Stimulated activated memory B cell treated with anti-CD40 and anti-IgM and Interleukin-4, amounts not matched to agents 10 μg/mL and 1 μg/mL and 100 μg/mL, for 72 hours (primary cell): ENCODE results near the gene H3-3A.
"Not testable (repeated sequence)": the region's sequence is repeated elsewhere in the genome, so short reads cannot be mapped to it uniquely, and the experiment has no call there.

Experiments
- ATAC-seq: fragments of 150-1000 bp; cut with Tn5 transposase; 2 replicates; pipeline ENCODE4 v1.10.0; 2021
- H3K27ac Mint-ChIP-seq: one replicate; pipeline ENCODE4 v1.8.0; 2022; ENCODE audit warnings: mild to moderate bottlenecking, mixed read lengths
- H3K27me3 Mint-ChIP-seq: one replicate; pipeline ENCODE4 v1.8.0; 2022; ENCODE audit warnings: mixed read lengths
- H3K36me3 Mint-ChIP-seq: one replicate; pipeline ENCODE4 v1.8.0; 2022; ENCODE audit warnings: mixed read lengths
- H3K4me1 Mint-ChIP-seq: one replicate; pipeline ENCODE4 v1.8.0; 2022; ENCODE audit warnings: mixed read lengths
- H3K4me3 Mint-ChIP-seq: one replicate; pipeline ENCODE4 v1.8.0; 2022; ENCODE audit warnings: mild to moderate bottlenecking, moderate library complexity, mixed read lengths
- H3K9me3 Mint-ChIP-seq: one replicate; pipeline ENCODE4 v1.8.0; 2022; ENCODE audit warnings: mixed read lengths

The H3-3A gene

GRCh38 chr1:226092048-226092820 lies 29.7 kb downstream of the H3-3A start:
- not testable (repeated sequence) for H3K9me3 Mint-ChIP-seq, H3K4me3 Mint-ChIP-seq

DNA sequence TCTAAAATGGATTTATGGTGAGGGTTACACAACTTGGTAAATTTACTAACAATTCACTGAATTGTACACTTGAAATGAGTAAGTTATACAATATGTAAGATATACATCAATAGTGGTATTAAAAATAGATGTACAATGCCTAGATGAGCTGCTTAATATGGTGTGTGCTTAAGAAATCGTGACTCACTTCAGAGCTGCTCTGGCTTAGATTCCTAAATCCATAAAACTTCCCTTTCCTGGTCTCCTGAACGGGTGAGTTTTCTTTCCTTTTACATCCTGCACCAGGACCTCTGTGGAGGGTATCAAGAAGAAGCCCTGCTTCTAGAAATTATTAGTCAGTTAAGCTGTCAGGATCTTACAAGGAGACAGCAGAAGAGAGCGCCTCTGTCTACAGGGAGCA lies 30.4 kb downstream of the H3-3A start:
- no peaks in the 10 kb centered on the region for H3K9me3 Mint-ChIP-seq
- H3K27me3 Mint-ChIP-seq, result no peaks in the 10 kb centered on the region
- no peak overlapping the region for H3K4me3 Mint-ChIP-seq
- ATAC-seq, result no peak
- no peak overlapping the region for H3K27ac Mint-ChIP-seq
- no peaks in the 10 kb centered on the region for H3K4me1 Mint-ChIP-seq
- no peaks in the 10 kb centered on the region for H3K36me3 Mint-ChIP-seq

More at GRCh38 chr1:226092048-226092820, 29.7 kb downstream of the H3-3A start:
- H3K27ac Mint-ChIP-seq, ATAC-seq, H3K4me1 Mint-ChIP-seq, H3K36me3 Mint-ChIP-seq, H3K27me3 Mint-ChIP-seq: not testable (repeated sequence)

DNA sequence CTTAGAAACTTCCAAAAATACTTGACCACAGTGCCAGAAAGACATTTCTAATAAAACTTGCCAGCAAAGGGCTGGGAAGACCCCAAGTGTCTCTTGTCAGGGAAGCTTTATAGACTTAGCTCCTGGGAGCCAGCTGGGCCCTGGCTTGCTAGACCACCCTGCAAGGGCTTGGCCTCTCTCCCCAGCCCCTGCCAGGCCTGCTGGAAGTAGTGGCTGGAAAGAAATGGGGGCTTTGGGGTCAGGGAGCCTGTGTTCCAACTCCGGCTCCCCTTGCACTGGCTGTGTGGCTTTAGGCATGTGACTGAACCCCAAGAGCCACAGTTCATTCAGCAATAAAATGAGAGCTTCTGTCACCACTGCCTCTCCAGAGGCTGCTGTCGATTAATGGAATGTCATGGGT lies 31.1 kb downstream of the H3-3A start:
- H3K4me3 Mint-ChIP-seq, result no peak overlapping the region
- no peaks in the 10 kb centered on the region for H3K9me3 Mint-ChIP-seq
- no peak overlapping the region for H3K27ac Mint-ChIP-seq
- H3K27me3 Mint-ChIP-seq, result no peaks in the 10 kb centered on the region
- ATAC-seq, result no peak
- no peaks in the 10 kb centered on the region for H3K4me1 Mint-ChIP-seq
- no peaks in the 10 kb centered on the region for H3K36me3 Mint-ChIP-seq

GRCh38 chr1:226094451-226094850 lies 31.9 kb downstream of the H3-3A start:
- no peaks in the 10 kb centered on the region for H3K36me3 Mint-ChIP-seq
- H3K27ac Mint-ChIP-seq, result no peak overlapping the region
- no peak for ATAC-seq
- no peak overlapping the region for H3K4me3 Mint-ChIP-seq
- no peaks in the 10 kb centered on the region for H3K4me1 Mint-ChIP-seq
- H3K9me3 Mint-ChIP-seq, result no peaks in the 10 kb centered on the region
- H3K27me3 Mint-ChIP-seq, result no peaks in the 10 kb centered on the region

DNA sequence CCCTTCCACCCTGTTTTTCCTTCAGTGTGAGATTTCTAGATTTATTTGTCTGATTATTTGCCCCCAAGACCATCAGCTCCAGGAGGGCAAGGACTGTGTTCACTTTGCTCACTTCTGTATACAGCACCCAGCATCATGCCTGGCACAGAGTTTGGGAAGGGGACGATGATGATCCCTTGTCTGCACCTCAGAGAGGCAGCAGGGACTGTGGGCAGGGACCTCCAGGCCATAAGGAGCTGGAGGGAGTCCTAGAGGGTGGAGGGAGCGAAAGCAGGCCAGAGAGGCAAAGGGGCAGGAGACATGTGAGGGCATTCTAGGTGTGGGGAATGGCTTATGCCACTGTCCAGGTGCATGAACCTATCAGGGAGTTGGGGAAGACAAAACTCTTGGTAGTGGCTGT lies 32.8 kb downstream of the H3-3A start:
- H3K36me3 Mint-ChIP-seq, result no peaks in the 10 kb centered on the region
- H3K4me3 Mint-ChIP-seq, result no peak overlapping the region

DNA sequence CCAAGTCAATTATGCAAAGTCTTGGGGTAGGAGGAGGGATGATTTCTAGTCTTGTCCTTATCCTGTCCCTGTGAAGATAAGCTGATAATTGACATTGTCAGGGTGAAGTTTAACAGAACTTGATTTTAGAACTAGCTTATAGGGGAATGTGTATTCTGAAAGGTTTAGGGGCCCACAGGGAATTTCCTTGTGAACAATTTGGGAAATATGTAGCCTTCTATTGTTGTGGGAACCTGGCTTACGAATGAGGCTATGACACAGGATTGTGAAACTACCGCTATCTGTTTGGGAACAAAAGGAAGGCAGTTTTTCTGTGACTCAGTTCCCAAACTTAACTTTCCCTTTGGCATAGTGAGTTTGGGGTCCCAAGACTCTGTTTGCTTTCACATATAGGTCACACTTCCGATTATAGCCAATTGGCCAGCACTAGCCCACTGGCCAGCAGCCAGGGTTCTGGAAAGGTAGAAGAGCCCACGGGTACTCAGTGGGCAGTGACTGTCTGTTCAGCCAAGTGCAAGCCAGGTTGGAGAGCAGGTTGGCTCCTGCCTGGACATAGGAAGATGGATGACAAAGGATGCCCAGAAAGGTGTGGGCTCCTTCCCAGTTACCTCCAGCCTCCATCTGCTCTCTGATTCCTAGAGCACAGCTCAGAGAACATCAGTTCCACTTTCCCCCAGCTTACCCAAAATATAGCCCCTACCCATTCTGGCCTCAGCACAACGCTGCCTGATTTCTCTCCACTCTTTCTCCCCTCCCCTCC lies 35.5 kb downstream of the H3-3A start:
- Mint-ChIP-seq H3K27me3 (no peaks in the 10 kb centered on the region), H3K9me3 (no peaks in the 10 kb centered on the region), H3K36me3 (no peaks in the 10 kb centered on the region)

More for the DNA sequence above, 32.8 kb downstream of the H3-3A start:
- Mint-ChIP-seq H3K27ac (no peak overlapping the region), H3K9me3 (no peaks in the 10 kb centered on the region), H3K4me1 (peaks cover 5% of the 10 kb centered on the region), H3K27me3 (no peaks in the 10 kb centered on the region)
- no peak for ATAC-seq

GRCh38 chr1:226098870-226099835 lies 36.6 kb downstream of the H3-3A start:
- no peak overlapping the region for H3K4me3 Mint-ChIP-seq
- H3K27ac Mint-ChIP-seq, result no peak overlapping the region
- H3K9me3 Mint-ChIP-seq, result no peaks in the 10 kb centered on the region
- no peaks in the 10 kb centered on the region for H3K36me3 Mint-ChIP-seq
- H3K27me3 Mint-ChIP-seq, result no peaks in the 10 kb centered on the region
- no peak for ATAC-seq
- H3K4me1 Mint-ChIP-seq, result peaks cover 15% of the 10 kb centered on the region

More for the DNA sequence above, 35.5 kb downstream of the H3-3A start:
- ATAC-seq, result no peak
- Mint-ChIP-seq H3K4me1 (peaks cover 15% of the 10 kb centered on the region), H3K4me3 (no peak overlapping the region), H3K27ac (no peak overlapping the region)

DNA sequence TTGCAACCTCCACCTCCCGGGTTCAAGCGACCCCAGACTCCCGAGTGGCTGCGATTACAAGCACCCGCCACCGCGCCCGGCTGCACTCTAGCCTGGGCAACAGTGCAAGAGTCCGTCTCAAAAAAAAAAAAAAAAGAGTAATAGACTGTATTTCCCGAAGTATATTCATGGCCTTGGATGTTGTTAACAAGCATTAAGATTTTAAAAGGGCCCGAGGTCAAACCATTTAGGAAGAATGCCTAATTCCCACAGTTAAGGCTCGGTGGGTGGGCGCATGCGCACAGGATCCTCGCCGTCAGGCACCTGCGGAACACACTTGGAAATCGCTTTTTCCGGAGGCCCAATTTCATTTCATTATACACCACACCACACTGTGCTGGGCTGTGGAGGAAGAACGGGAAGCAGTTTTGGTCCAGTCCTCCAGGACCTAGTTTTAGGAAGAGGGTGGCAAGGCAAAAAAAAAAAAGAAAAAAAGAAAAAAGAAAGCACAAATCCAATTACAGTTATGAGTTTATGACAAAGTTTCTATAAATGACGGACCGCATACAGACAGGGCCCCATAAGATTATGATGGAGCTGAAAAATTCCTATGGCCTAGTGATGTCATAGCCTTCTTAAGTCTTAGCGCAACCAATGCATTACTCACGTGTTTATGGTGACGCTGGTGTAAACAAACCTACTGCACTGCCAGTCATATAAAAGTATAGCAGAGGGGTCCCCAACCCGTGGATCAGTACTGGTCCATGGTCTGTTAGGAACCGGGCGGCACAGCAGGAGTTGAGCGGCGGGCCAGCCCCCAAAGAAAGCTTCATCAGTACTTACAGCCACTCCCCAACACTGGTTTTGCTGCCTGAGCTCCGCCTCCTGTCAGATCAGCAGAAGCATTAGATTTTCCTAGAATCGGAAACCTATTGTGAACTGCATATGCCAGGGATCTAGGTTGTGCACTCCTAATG lies 38.2 kb downstream of the H3-3A start:
- H3K4me1 Mint-ChIP-seq, result peaks cover 15% of the 10 kb centered on the region
- no peaks in the 10 kb centered on the region for H3K9me3 Mint-ChIP-seq
- H3K4me3 Mint-ChIP-seq, result peak overlapping the region; percentile 88
- peak; percentile 62 for ATAC-seq
- no peaks in the 10 kb centered on the region for H3K27me3 Mint-ChIP-seq
- no peaks in the 10 kb centered on the region for H3K36me3 Mint-ChIP-seq
- H3K27ac Mint-ChIP-seq, result peak overlapping the region; percentile 64

GRCh38 chr1:226104671-226105121 lies 42.2 kb downstream of the H3-3A start:
- ATAC-seq, result no peak
- Mint-ChIP-seq H3K36me3 (no peaks in the 10 kb centered on the region), H3K4me1 (peaks cover 35% of the 10 kb centered on the region), H3K27me3 (no peaks in the 10 kb centered on the region), H3K4me3 (no peak overlapping the region), H3K9me3 (no peaks in the 10 kb centered on the region), H3K27ac (no peak overlapping the region)

DNA sequence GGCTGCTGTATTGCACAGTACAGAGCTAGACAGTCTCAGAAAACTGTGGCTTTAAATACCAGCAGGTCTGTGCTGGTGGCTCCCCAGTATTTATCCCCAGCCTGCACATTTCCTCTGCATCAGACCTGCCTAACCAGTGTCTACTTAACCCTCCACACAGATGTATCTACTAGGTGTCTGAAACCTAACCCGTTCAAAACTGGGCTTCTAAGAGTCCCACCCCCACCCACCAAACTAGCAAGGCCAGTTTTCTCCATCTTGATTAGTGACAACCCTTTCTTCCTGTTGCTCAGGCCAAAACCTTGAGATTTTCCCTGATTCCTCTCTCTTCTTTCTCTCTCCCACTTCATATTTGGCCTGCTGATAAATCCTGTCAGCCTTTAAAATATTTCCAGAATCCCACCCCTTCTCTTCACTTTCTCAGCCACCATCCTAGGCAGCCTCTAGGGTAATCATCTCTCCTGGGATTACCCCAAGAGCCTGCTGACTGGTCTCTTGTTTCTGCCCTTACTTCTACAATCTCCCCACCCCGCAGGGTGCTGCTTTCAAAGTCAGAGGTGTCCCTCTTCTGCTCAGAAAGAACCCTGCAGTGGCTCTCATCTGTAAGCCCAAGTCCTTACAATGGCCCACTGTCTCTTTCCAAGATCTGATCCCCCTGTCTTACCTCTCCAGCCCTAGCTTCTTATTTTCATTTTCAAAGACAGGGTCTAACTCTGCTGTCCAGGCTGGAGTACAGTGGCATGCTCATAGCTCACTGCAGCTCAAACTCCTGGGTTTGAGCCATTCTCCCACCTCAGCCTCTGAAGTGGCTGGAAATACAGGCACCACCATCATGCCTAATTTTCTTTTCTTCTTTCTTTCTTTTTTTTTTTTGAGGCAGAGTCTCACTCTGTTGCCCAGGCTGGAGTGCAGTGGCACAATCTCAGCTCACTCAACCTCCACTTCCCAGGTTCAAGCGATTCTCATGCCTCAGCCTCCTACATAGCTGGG lies 45.2 kb downstream of the H3-3A start:
- Mint-ChIP-seq H3K27me3 (no peaks in the 10 kb centered on the region), H3K9me3 (no peaks in the 10 kb centered on the region), H3K36me3 (no peaks in the 10 kb centered on the region), H3K4me3 (no peak overlapping the region), H3K4me1 (peaks cover 43% of the 10 kb centered on the region), H3K27ac (peak overlapping the region; percentile 54)
- no peak for ATAC-seq

DNA sequence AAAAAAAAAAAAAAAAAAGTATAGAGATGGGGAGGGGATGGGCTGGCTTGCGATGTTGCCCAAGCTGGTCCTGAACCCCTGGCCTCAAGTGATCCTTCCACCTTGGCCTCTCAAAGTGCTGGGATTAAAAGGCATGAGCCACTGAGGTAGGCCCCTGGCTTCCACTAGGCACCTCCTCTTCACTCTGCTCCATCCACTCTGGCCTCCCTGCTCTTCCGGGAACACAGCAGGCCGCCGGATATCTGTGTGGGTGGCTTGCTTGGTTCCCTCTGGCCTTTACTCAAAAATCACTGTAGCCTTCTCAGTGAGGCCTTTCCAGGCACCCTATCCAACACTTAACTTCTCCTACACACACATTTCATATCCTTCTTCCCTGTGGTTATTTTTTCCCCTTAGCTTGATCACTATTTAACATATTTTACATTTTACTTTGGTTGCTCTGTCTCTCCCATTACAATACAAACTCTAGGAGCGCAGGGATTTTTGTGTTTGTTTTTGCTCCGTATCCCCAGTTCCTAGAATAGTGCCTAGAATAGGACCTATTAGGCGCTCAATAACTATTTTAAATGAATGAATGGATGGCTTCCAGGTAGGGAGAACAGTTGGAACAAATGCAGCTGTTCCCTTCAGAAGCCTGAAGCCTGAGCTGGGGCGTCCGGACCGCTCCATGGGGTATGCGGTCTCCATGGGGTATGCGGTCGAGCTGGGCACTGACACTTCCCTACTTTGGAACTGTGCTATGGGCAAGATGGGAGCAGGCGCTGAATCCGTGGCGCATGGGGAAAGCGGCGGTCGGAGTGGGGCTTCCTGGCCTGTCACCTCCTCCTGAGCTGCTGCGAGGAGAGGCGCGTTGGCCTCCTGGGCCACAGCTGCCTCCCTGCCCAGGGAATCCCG lies 46.7 kb downstream of the H3-3A start:
- H3K4me1 Mint-ChIP-seq, result peaks cover 45% of the 10 kb centered on the region
- no peaks in the 10 kb centered on the region for H3K36me3 Mint-ChIP-seq
- peak overlapping the region; percentile 89 for H3K27ac Mint-ChIP-seq
- H3K9me3 Mint-ChIP-seq, result no peaks in the 10 kb centered on the region
- peak overlapping the region; percentile 88 for H3K4me3 Mint-ChIP-seq
- ATAC-seq, result no peak
- no peaks in the 10 kb centered on the region for H3K27me3 Mint-ChIP-seq

- Mint-ChIP-seq H3K36me3 (no peaks in the 10 kb centered on the region), H3K27ac (peak overlapping the region; percentile 89), H3K9me3 (no peaks in the 10 kb centered on the region), H3K27me3 (no peaks in the 10 kb centered on the region), H3K4me1 (peaks cover 45% of the 10 kb centered on the region), H3K4me3 (peak overlapping the region; percentile 88)
- ATAC-seq, result peak; percentile 86
Observed at GRCh38 chr1:226109829-226110248, 47.3 kb downstream of the H3-3A start.
